HepG2 (cell line): ENCODE data around the gene SIRPA. TPM values are rescaled to one million over a fixed set of nuclear protein-coding genes. Genes with fewer than 3 reads are reported as not detected.

Source experiments
- ATAC-seq: fragments of 200-7000 bp; cut with Tn5 transposase; 3 replicates; pipeline ENCODE4 v1.9.1; 2020; ENCODE audit warnings: mild to moderate bottlenecking, moderate library complexity
- BruUV-seq: library from RNA; stranded (reverse); fragments of 400-500 nt; replicated peaks from 2 replicates; lab custom pipeline; 2021; lab: Mats Ljungman, UMichigan
- CTCF ChIA-PET: fragments of 300-600 bp; formaldehyde crosslinking; extraction: SDS; loops from one replicate; lab custom pipeline; 2021; ENCODE audit warnings: low total read pairs, inconsistent platforms, low intra/inter-chr PET ratio; lab: Yijun Ruan, JAX
- POLR2A ChIA-PET: fragments of 350-600 bp; sonication (Branson Sonifier 250); formaldehyde crosslinking; loops from one replicate; lab custom pipeline; 2020; ENCODE audit warnings: antibody characterized with exemption, inconsistent platforms; lab: Yijun Ruan, JAX
- DNase-seq: peaks from one replicate; pipeline ENCODE4 v3.0.0-alpha.2; 2015; ENCODE audit warnings: low spot score
- FAIRE-seq: peaks from 3 replicates; lab custom pipeline; 2011; peaks lifted over from hg19 to GRCh38; lab: Jason Lieb, UNC
- H2AFZ ChIP-seq: one replicate; pipeline ENCODE4 v1.6.1; 2011; ENCODE audit warnings: low read length, inconsistent platforms
- H3K27ac ChIP-seq: fragments of 300-600 bp; 3 replicates; pipeline ENCODE4 v1.8.0; 2011; ENCODE audit warnings: mixed run types, mild to moderate bottlenecking, mixed read lengths, low read length, inconsistent platforms; ENCODE audit not compliant: insufficient read depth; ENCODE audit errors: extremely low read length
- H3K27me3 ChIP-seq, 2 experiments: fragments of 200-600 bp in 1 of 2; 2 replicates in 1 of 2; 3 replicates in 1 of 2; pipeline versions ENCODE4 v1.6.0 to v1.8.0; 2011; ENCODE audit warnings: low read length in 2 of 2, mild to moderate bottlenecking in 2 of 2, moderate library complexity in 2 of 2, inconsistent platforms in 1 of 2; ENCODE audit not compliant: insufficient read depth in 2 of 2, control insufficient read depth in 1 of 2
- H3K36me3 ChIP-seq, 2 experiments: fragments of 200-600 bp in 1 of 2; replicated peaks in 1 of 2; 2 replicates in 1 of 2; 3 replicates in 1 of 2; pipeline versions ENCODE4 v1.5.1 to v1.8.0; 2011; ENCODE audit warnings: low read length in 2 of 2, inconsistent platforms in 1 of 2; ENCODE audit not compliant: insufficient read depth in 2 of 2, control insufficient read depth in 1 of 2
- H3K4me1 ChIP-seq: 2 replicates; pipeline ENCODE4 v1.5.1; 2012; ENCODE audit warnings: low read length, inconsistent platforms; ENCODE audit not compliant: insufficient read depth
- H3K4me2 ChIP-seq: 2 replicates; pipeline ENCODE4 v1.6.0; 2011; ENCODE audit warnings: low read depth, low read length, inconsistent platforms
- H3K4me3 ChIP-seq, 3 experiments: fragments of 200-600 bp in 1 of 3; sonication (generic), shearing (Covaris generic) in 1 of 3; replicated peaks in 1 of 3; 2 replicates each; pipeline ENCODE4 v1.5.1; 2011 to 2016; ENCODE audit warnings: low read length in 3 of 3, inconsistent platforms in 2 of 3, low read depth in 2 of 3, mild to moderate bottlenecking in 2 of 3, control low read depth in 1 of 3, mixed read lengths in 1 of 3; ENCODE audit not compliant: insufficient read depth in 1 of 3
- H3K79me2 ChIP-seq: one replicate; pipeline ENCODE4 v1.6.1; 2011; ENCODE audit warnings: low read length, inconsistent platforms; ENCODE audit not compliant: insufficient read depth
- H3K9ac ChIP-seq: 2 replicates; pipeline ENCODE4 v1.6.0; 2011; ENCODE audit warnings: mild to moderate bottlenecking, low read depth, low read length, inconsistent platforms; ENCODE audit not compliant: insufficient read depth
- H3K9me3 ChIP-seq: 2 replicates; pipeline ENCODE4 v1.5.1; 2012; ENCODE audit warnings: mild to moderate bottlenecking, low read length
- H4K20me1 ChIP-seq: 2 replicates; pipeline ENCODE4 v1.6.0; 2011; ENCODE audit warnings: inconsistent platforms, mild to moderate bottlenecking, low read length, moderate library complexity; ENCODE audit not compliant: insufficient read depth
- AHDC1 ChIP-seq: sonication (generic); formaldehyde crosslinking; IDR thresholded peaks from 2 replicates; pipeline ENCODE4 v1.5.1; 2020; ENCODE audit warnings: mild to moderate bottlenecking, missing genetic modification reagents, borderline replicate concordance
- DRAP1 ChIP-seq: IDR thresholded peaks from 2 replicates; pipeline ENCODE4 v1.6.1; 2016; ENCODE audit warnings: missing genetic modification reagents, missing compliant biosample characterization
- HNRNPK ChIP-seq: fragments of 200-400 bp; formaldehyde crosslinking; IDR thresholded peaks from 2 replicates; pipeline ENCODE4 v1.6.1; 2018; ENCODE audit warnings: low read length, low read depth, moderate library complexity, mild to moderate bottlenecking; ENCODE audit not compliant: poor library complexity, severe bottlenecking
- KAT2B ChIP-seq: fragments of 150-350 bp; IDR thresholded peaks from 2 replicates; pipeline ENCODE4 v1.6.1; 2014; ENCODE audit warnings: low read depth, low read length, borderline replicate concordance
- MYNN ChIP-seq: sonication (generic); formaldehyde crosslinking; IDR thresholded peaks from 2 replicates; pipeline ENCODE4 v1.4.0; 2020; ENCODE audit warnings: mild to moderate bottlenecking, low read depth, missing genetic modification reagents
- PAWR ChIP-seq: sonication (generic); formaldehyde crosslinking; IDR thresholded peaks from 2 replicates; pipeline ENCODE4 v1.4.0; 2020; ENCODE audit warnings: missing genetic modification reagents, mild to moderate bottlenecking, borderline replicate concordance
- PAX8 ChIP-seq: sonication (generic); formaldehyde crosslinking; IDR thresholded peaks from 2 replicates; pipeline ENCODE4 v1.8.0; 2022; ENCODE audit warnings: mild to moderate bottlenecking, missing genetic modification reagents, borderline replicate concordance
- POLR2AphosphoS2 ChIP-seq: IDR thresholded peaks from 2 replicates; pipeline ENCODE4 v1.6.1; 2011; ENCODE audit warnings: low read depth, low read length, improper control_type of control experiment
- PTBP1 ChIP-seq: fragments of 200-400 bp; formaldehyde crosslinking; IDR thresholded peaks from 2 replicates; pipeline ENCODE4 v1.6.1; 2018; ENCODE audit warnings: low read length, low read depth; ENCODE audit not compliant: poor library complexity, severe bottlenecking
- ZBTB10 ChIP-seq: sonication (generic); formaldehyde crosslinking; IDR thresholded peaks from 2 replicates; pipeline ENCODE4 v1.4.0; 2020; ENCODE audit warnings: missing genetic modification reagents, borderline replicate concordance
- ZBTB37 ChIP-seq: sonication (generic); formaldehyde crosslinking; IDR thresholded peaks from 2 replicates; pipeline ENCODE4 v1.4.0; 2020; ENCODE audit warnings: mild to moderate bottlenecking, missing genetic modification reagents
- ZNF329 ChIP-seq: sonication (generic); formaldehyde crosslinking; IDR thresholded peaks from 2 replicates; pipeline ENCODE4 v1.9.0; 2021; ENCODE audit warnings: low read depth, mild to moderate bottlenecking, missing genetic modification reagents
- ZNF776 ChIP-seq: sonication (generic); formaldehyde crosslinking; IDR thresholded peaks from 2 replicates; pipeline ENCODE4 v1.4.0; 2020; ENCODE audit warnings: mild to moderate bottlenecking, missing genetic modification reagents
- WGBS: methylation state at CpG from one replicate; pipeline ENCODE4 v1.1.6; 2017; ENCODE audit warnings: low lambda C conversion rate; 5-methylcytosine and 5-hydroxymethylcytosine counted together
- in situ Hi-C: cut with HindIII; loops from 2 replicates; pipeline ENCODE4 v1.10.0; 2017; ENCODE audit warnings: low pct_unique_long_range_greater_than_20kb; ENCODE audit not compliant: extremely low pct_ligation_motif_present
- intact Hi-C: fragments of 100-400 bp; cut with micrococcal nuclease; formaldehyde crosslinking; loops from one replicate; pipeline ENCODE4 v1.10.0; 2022; ENCODE audit not compliant: unreplicated experiment
- polyA plus RNA-seq, 8 experiments: library from polyadenylated mRNA; depleted of rRNA in 3 of 8; stranded (reverse) in 7 of 8; unstranded in 1 of 8; fragments of >200 nt; fragmentation: Illumina TruSeq in 4 of 8; extraction: Trizol in 4 of 8; gene quantifications; 2 replicates each; pipeline versions ENCODE4 v1.2.1 to v1.2.3, GENCODE V29; 2011 to 2016; ENCODE audit warnings: low read depth in 4 of 8, missing spikeins in 1 of 8, mixed read lengths in 1 of 8; ENCODE audit not compliant: insufficient read depth in 1 of 8
- total RNA-seq, 5 experiments: library from RNA; depleted of rRNA; stranded (reverse); fragments of >200 nt; fragmentation: Illumina TruSeq; extraction: Trizol; gene quantifications; 2 replicates each; pipeline ENCODE4 v1.2.3, GENCODE V29; 2016; ENCODE audit warnings: low read depth in 1 of 5

The SIRPA gene
- total and polyA plus RNA-seq, 2 of the 13 experiments (the other 11 are each of a cell fraction or from before 2014, with no cell fraction given), result 7.2 to 17.6 TPM

- WGBS, result 30% methylated on average over 2 of the region's 2 CpGs
- H3K4me3 ChIP-seq, result no peak overlapping the region
- H3K9ac ChIP-seq, result no peak overlapping the region
- no TSS peak for BruUV-seq
- H3K79me2 ChIP-seq, result no peaks in the 10 kb centered on the region
- H3K4me1 ChIP-seq, result peaks cover 28% of the 10 kb centered on the region
- peaks cover 13 to 43% of the 10 kb centered on the region in 2 experiments; a peak in 4 of 5 replicates for H3K27me3 ChIP-seq
- ChIA-PET CTCF (no interaction called here), POLR2A (no interaction called here)
- H3K9me3 ChIP-seq, result no peaks in the 10 kb centered on the region
- no peak overlapping the region for H2AFZ ChIP-seq
- in situ Hi-C loops (no loop called here), intact Hi-C loops (loop anchor here (5.0 kb wide), 1 partner anchor 47 kb away; no protein-coding TSS in a partner anchor)
- DNase-seq (no peak), ATAC-seq (no peak), FAIRE-seq (no peak)
- no peak overlapping the region for H3K27ac ChIP-seq
- H4K20me1 ChIP-seq, result no peaks in the 10 kb centered on the region
- H3K4me2 ChIP-seq, result no peak overlapping the region
- no peaks in the 10 kb centered on the region for H3K36me3 ChIP-seq
- TF ChIP-seq KAT2B (no peak), PAX8 (no peak), POLR2AphosphoS2 (no peak), ZBTB10 (CRISPR knock-in tag) (no peak), MYNN (CRISPR knock-in tag) (no peak), AHDC1 (no peak), HNRNPK (no peak), ZBTB37 (CRISPR knock-in tag) (no peak), ZNF329 (CRISPR knock-in tag) (no peak), DRAP1 (CRISPR knock-in tag) (no peak), PTBP1 (no peak), PAWR (CRISPR knock-in tag) (no peak), ZNF776 (no peak)
Measured at GRCh38 chr20:1949347-1950100, 54.3 kb downstream of the SIRPA start.
